RPMI7951 (cell line): ENCODE data around the gene THSD4. TPM values are rescaled to one million over a fixed set of nuclear protein-coding genes. Genes with fewer than 3 reads are reported as not detected.
"Not testable (repeated sequence)": the region's sequence is repeated elsewhere in the genome, so short reads cannot be mapped to it uniquely, and the experiment has no call there.

Source experiments
- DNase-seq: peaks from one replicate; pipeline ENCODE4 v3.0.0-alpha.2; 2012; ENCODE audit warnings: low read depth
- total RNA-seq: library from RNA; depleted of rRNA; stranded (reverse); fragments of >200 nt; shearing (Covaris generic); gene quantifications from 2 replicates; pipeline ENCODE4 v1.2.3, GENCODE V29; 2014

The THSD4 gene
- total RNA-seq, 1 experiment from 2014 or later = 25.2 TPM

DNA sequence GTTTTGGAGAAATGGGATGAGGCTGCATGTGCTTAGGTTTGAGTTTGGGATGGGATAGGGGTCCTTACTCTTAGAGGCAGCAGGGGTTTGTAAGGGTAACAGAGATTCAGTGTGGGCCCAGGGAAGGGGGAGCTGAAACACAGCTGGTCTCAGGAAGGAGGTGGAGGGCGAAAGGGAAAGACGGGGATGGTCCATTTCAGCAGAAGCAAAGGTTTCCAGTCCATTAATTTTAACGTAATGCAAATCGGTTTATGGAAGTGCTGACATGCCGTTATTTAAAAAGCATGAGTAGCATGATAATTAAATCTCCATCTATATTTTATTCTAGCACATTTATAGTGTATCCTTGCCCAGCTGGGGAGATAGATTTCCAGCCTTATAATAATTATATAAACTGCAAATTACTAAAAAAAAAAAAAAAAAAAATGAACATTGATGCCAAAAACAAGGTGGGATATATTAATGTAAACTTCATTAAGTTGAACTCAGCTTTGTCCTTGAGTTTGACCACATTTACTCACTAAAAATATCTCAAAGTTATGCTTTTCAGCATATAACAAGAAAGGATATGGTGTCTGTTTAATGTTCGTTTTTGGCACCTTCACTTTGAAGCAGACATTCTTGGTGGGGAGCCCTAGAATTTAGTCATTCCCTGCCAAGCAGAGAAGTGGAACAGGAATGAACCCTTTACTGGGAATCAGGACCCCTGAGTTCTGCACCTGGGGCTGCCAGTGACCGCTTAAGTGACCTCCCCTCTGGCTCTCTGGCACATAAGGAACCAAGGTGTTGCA, 234.7 kb downstream of the THSD4 start:
- DNase-seq = no peak

DNA sequence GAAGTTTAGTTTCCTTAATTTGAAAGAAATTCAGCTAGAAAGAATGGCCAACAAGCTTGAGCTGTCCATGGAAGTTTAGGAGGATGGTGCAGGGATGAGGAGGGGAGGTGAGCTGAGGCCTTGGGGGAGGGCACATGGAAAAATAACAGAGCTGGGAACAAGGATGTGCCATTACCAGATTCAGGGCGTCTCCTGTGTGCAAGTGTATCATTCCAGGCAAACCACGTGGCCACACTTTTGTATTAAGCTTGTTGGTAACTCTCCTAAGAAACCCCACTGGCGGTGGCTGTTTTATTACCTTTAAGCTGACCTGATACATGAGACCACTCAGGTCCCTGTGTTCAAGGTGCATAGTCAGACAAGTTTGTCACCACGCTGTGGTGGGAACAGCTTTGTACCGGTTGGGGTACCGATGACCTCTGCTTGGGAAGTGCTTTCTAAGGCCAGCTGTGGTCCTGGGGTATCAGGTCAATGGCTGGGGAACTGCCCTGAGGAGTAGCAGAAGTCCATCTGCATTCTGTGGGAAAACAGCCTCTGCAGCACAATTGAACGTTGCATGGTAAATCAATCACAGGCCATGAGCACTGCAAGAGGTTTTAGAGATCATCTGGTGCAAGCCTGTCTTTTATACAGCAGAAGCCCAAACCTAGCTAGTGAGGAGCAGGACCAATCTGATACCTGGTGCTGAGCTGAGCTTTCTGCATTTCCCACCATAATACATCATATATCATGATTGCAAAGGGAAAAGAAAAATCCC, 235.5 kb downstream of the THSD4 start:
- no peak for DNase-seq

DNA sequence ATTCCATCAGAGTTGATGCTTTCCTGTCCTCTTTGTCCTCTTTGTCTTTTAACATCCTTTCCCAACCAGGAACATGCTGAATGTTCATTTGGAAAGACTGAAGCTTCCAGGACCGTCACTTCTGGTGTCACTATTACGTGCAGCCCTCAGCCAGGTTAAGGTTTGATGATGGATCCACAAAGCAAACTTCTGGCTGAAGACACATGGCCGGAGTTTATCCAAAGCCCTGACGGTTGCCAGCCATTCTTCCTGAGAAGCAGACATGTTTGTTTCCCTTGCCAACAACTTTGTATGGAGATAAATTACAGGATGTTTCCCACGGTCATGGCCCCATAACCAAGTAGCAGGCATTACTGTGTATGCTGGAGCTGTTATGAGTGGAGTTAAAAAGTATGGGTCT, 236.9 kb downstream of the THSD4 start:
- no peak for DNase-seq

- DNase-seq = no peak
Measured at GRCh38 chr15:71352765-71353164, 237.5 kb downstream of the THSD4 start.

GRCh38 chr15:71353171-71353570, 237.9 kb downstream of the THSD4 start:
- no peak for DNase-seq

- no peak for DNase-seq
Measured at GRCh38 chr15:71355268-71355667, 240.0 kb downstream of the THSD4 start.

DNA sequence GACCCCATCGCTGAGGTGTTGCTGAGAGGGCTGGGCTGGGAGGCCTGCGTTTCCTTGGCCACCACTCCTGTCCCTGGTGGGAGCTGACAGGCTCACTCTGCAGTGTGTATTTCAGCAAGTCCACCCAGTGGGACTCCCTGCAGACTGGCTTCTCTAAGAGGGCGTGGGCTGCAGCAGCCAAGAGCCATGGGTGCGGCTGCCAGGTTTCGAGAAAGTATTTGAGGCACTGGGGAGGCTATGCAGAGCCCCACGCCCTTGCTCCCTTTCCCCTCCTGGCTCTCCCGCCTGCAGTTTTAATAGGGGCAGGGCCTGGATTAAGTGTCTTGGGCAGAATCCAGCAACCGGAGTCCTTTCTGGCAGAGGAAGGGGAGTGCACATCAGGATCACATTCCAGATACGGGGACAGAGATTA, 242.1 kb downstream of the THSD4 start:
- no peak for DNase-seq

DNA sequence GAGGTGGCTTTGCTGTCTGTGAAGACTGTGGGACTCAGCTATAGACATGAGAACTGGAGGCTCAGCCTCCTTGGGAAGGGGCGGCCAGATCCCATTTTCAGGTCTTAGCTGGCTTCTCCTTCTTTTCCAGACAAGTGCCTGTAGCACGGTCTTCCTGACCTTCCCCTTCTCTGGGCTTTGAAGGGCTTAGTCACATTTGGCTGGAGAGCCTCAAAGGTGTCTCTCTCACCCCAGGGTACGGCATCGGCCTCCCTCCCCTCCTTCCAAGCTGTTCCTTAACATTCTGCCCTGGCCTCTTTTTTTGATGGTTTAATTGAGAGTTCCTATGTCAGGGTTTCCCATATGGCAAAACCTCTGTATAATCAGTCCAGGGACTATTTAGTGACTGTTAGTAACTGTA, 242.7 kb downstream of the THSD4 start:
- no peak for DNase-seq

- DNase-seq = no peak
Measured at GRCh38 chr15:71359246-71359645, 244.0 kb downstream of the THSD4 start.

- no peak for DNase-seq
Measured at GRCh38 chr15:71362556-71362955, 247.3 kb downstream of the THSD4 start.

GRCh38 chr15:71362987-71363968, 248.0 kb downstream of the THSD4 start:
- no peak for DNase-seq

- no peak for DNase-seq
Measured at GRCh38 chr15:71364117-71364584, 248.9 kb downstream of the THSD4 start.

GRCh38 chr15:71366522-71366921, 251.3 kb downstream of the THSD4 start:
- no peak for DNase-seq

GRCh38 chr15:71366926-71367325, 251.7 kb downstream of the THSD4 start:
- no peak for DNase-seq

DNA sequence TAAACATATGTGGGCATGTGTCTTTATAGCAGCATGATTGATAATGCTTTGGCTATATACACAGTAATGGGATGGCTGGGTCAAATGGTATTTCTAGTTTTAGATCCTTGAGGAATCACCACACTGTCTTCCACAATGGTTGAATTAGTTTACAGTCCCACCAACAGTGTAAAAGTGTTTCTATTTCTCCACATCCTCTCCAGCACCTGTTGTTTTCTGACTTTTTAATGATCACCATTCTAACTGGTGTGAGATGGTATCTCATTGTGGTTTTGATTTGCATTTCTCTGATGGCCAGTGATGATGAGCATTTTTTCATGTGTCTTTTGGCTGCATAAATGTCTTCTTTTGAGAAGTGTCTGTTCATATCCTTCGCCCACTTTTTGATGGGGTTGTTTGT, 252.5 kb downstream of the THSD4 start:
- DNase-seq = not testable (repeated sequence)

DNA sequence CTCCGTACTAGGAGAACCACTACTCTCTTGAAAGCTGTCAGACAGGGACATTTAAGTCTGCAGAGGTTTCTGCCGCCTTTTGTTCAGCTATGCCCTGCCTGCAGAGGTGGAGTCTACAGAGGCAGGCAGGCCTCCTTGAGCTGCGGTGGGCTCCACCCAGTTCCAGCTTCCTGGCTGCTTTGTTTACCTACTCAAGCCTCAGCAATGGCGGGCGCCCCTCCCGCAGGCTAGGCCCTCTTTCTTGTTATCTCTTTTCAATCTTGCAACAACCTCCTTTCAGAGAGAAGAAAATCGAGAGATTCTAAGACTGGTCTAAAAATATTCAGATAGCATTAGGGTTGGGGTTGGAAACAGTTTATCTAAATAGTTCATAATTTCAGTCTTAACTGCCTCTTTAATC, 257.5 kb downstream of the THSD4 start:
- DNase-seq = not testable (repeated sequence)

DNA sequence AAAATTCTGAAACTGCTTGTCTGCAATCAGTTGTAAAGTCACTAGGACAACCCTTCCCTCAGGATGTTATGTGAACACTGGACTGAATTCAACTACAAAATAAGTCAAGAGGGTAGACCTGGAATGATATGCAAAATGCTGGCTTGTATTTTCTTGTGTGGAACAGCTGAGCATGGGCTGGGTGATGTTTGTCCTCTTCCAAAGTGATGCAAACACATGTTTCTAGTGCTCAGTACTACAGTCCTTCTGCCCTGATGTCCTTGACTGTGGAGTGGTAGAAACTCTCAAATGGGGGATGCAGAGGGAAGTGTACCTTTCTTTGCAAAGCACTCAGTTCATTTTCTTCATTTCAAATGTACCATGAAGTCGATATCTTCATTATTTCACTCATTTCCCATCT, 258.6 kb downstream of the THSD4 start:
- DNase-seq = no peak

DNA sequence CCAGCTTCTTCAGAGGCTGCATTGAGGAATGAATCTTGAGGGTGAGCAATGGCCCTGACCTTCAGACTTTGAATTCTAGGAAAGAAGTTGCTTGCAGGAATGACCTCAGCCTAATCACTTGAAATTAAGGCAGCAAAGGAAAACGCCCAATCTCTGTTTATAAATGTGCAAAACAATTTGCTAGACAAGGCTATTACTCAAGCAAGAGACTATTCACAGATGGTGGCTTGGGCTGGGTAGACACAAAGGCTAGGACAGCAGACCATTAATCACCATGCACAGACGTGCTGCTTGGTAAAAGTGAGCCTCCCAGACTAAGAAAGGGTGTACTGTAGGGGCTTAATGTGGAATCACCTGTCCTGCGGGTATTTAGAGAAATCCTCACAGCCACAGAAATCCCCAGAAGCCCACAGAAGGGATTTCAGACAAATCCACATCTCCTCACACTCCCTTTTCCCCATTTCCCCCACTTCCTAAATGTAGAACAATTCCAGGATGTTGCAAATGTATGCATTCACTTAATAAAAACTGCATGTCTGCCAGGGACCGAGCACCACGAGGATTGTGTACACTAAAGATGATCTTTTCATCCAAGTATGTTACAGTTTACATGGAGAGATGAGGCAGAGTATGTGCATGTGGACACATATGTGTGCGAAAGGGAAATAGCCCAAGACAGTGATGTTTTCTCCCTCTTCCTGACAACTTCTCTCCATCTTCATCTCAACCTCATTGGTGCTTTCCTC, 259.5 kb downstream of the THSD4 start:
- peak; percentile 79 for DNase-seq

DNA sequence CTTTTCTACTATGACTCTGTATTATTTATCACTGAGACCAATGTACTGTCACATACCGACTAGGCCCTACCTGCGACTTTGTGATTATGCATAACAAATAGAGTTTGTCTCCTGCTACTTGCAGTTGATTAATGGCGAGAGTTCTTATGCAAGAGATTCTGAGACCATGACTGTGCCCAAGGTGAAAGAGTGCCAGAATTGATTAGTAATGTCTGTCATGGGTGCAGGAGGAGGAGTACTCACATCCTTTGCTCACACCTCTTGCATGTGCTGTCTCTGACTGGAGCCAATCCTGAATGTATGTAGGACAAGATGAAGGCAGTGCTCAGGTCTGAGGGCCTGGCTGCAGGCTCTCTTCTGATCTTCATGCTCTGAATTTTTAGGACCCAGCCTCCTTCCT, 260.7 kb downstream of the THSD4 start:
- no peak for DNase-seq

GRCh38 chr15:71379893-71380292, 264.6 kb downstream of the THSD4 start:
- no peak for DNase-seq

DNA sequence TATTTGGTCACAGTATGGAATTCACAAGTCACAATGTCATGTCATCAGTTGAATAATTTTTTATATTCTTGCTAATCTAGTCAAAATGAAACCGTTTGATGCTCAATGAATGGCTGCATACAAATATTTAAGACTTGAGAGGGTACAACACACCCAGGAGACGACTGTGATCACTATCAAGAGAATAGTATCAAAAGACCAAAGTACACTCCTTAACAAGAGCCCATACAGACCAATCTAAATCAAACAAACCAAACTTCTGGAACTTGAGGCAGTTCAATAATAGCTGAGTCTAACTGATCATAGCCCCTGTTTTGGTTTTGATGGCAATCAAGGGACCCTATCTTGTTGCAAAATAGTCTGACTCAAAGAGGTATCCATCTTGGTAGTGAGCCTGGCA, 265.1 kb downstream of the THSD4 start:
- no peak for DNase-seq
